ENCODE results near the gene INKA2. TPM values are rescaled to one million over a fixed set of nuclear protein-coding genes. Genes with fewer than 3 reads are reported as not detected.

INKA2 gene
- polyA plus RNA-seq, 1 donor, result 2.2 TPM

DNA sequence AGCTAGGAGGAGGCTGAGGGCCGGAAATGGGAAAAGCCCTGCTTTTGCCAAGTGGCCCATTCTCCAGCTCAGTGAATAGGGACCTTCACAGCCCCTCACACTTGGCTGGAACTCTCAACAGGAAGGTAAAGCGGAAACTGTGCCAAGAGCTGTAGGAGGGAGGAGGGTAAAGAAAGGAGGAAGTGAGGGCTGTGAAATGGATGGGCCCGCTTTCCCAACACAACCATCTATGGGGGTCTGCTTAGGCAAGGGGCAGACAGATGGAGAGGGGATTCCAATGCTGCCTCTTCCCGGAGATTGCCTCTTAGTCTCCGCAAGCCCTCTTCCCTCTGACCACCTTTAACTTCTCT is 5.2 kb downstream of the INKA2 start:
- DNase-seq, result no peak

DNA sequence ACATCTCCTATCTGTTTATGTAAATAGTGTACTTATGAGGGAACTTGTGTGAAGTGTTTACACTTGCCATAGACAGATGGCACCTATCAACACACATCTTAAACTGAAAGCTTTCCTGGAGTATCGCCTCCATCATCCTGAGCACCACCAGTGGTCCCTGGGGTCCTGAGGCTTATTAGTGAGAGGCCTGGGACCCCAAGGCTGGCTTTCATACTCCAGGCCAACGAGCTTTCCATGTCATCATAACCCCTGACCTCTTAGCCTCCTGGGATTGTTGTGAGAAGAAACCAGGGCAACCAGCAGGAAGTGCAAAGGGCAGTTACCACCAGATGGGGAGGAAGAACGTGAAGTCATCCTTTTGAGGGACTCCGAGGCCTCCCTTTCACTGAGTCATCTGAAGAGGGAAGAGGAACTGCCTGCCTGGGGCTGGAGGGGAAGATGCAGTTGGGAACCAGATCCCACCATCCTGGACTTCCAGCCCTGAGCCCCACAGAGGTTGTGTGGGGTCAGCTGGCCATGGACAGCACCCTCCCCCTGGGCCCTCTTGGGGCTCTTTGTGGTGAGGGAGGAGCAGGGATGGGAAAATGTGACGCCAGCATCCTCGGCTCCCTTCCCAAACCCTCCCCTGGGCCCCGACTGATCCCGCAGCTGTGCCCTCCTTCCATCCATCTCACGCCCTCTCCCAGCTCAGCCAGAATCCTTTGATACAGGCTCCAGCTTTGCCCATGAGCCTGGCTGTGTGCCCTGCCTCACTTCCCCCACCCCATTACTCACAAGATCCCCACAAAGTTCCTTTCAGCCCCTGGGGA is 5.8 kb downstream of the INKA2 start:
- DNase-seq, result no peak

DNA sequence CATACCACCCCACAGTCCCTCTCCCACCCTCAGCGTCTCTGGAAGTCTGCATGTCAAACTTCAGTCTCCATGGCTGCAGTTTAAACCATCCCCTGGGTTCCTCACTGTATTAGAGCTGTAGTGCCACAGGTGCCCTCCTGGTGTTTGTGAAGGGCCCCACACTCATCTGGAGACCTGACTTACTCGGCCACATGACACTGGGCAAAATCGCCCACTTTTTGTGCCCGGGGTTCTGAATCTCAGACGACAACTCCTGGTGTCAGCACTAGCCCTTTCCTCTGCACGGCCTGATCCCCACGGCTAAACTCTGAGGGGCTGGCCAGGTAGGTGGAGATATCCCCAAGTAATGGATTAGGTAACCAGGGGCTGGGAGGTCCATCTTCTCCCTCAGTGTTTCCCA is 6.5 kb downstream of the INKA2 start:
- no peak for DNase-seq

- no peak for DNase-seq
These were observed 7.2 kb downstream of the INKA2 start for GRCh38 chr1:111731956-111732355.

DNA sequence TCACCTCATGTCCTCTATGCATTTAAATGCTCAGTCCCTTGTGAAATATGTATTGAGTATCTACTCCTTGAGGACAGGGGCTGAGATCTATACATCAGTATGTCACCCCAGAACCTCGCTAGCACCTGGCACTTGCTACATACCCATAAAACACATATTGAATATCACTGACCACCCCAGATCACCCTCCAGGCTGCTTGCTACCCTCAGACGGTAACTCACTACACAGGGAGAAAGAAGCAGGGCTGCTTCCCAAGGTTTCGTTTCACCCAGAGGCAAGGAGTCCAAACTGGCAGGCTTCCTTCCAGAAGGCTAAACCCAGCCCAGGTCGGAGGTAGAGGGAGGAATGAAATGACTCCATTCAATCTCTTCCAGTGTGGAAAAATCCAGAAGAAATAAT is 8.5 kb downstream of the INKA2 start:
- DNase-seq, result no peak

DNA sequence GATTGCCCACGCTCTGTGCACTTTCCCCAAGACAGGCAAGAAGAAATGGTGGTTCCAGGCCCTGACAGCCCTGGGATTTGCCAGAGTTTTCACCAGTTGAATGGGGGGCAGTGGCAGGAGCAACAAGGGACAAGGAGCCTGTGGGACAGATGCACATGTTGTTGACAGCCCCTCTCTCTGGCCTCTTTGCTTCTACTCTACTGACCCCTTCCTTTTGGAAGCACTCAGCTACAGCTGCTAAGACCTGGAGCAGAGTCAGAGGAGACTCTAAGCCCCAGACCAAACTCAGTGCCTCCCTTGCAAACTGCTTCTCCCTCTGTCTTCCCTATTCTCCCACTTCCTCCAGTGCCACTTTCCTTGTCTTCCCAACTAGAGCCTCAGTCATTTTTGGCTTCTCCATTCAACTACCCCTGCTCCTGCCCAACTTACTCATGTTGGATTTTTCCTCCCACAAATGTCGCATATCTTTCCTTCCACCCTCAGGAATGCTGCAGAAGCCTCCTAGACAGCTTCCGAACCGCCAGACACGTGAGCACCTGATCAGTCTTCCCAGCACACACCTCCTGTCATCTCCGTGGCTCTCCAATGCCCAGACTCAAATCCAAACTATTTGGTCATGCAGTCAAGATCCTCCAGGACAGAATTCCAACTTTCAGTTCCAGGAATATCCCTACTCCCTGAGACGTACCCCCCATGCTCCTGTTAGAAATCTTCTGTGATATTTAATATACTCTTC is 9.1 kb downstream of the INKA2 start:
- no peak for DNase-seq

GRCh38 chr1:111729271-111729921 is 9.8 kb downstream of the INKA2 start:
- DNase-seq, result no peak

GRCh38 chr1:111727056-111727455 is 12.1 kb downstream of the INKA2 start:
- DNase-seq, result no peak

DNA sequence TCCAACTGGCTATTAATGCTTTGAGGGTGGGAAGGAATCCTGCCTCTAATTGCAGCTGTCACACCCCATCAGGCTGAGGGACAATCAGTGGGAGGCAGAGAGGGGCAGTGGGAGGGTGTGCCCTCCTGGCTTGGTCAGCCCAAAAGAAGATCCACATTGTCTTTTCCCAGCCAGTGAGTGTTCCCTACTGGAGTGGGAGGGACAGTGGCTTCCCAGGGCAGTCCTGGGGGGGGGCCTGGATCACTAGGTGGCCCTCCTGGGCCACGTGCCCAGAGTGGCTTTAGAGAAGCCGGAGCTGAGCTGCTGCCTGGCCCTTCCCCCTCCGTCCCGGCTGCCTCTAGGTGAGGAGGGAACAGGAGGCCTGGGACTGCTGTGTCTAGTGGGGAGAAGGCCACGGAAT is 14.0 kb downstream of the INKA2 start:
- DNase-seq, result no peak

DNA sequence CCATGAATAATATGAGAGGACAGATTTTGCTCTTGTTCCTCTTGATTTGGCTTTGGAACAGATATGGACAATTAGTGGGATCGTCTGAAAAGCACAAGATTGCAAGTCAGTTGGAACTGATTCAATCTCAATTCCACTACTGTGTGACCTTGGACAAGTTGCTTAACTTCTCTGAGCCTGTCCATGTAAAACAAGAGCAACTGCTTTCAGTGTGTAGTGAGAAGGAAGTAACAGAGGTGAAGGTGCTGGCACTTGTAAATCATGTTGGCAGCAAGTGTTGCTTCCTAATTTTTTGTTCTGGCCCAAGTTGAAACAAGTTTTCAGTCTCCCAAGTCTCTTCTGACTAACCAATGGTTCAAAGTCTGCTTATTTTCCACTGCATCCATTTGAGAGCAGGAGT is 15.3 kb downstream of the INKA2 start:
- DNase-seq, result no peak

GRCh38 chr1:111723091-111723806 is 15.9 kb downstream of the INKA2 start:
- no peak for DNase-seq

DNA sequence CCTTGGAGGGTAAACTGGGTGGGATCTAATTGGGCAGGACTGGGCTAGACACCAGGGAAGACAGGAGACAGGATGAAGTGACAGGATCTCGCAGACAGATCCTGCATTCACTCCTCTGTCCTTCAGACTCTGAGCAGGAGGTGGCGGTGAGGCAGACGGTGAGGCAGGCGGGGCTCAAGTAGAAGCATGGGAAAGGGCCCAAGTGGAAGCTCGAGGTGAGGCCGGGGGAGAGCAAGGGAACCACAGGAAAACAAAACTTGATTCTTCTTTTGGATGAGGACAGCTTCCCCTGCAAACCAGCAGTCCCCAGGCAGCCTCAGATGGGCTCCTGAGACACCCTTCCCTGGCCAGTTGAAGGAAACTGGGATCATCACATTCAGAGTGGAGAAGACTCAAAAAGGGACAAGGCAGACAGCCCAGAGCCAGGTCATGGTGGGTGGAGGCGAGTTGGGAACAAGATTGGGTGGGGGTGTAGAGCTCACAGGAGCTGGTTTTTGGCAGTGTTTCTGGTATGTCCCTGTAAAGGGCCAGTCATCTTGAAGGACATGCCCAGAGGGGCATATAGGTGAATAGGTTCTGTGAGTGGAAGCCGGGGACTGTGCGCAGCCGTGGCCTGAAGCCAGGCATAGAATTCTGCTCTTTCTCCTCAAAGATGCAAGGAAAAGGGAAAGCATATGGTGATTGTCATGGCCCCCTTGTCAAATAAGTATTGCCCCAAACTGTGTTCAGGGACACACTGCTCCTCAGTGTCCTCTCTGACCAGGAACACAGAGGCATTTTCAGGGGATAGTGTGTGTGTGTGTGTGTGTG is 18.0 kb downstream of the INKA2 start:
- no peak for DNase-seq

- no peak for DNase-seq
These were observed 18.8 kb downstream of the INKA2 start for GRCh38 chr1:111720274-111720976.

DNA sequence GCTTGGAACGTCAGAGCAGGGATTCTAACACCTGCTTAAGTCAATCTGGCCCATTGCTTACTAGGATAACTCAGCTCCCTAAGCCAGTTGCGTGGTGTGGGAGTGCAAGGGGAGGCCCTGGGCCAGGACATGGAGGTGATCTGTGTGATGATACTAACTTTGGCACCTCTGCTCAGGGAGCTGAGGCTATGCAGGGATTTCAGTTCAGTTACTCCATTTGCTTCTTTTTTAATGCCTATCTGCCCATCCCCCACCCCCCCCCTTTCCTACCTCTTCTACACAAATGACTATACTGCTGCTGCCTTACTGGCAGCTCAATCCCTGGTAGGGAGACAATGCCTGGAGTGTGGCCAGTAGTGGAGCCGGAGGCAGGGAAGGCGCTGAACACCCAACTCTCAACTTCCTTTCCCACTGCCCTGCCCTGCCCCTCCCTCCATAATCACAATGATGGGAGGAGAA is 19.5 kb downstream of the INKA2 start:
- DNase-seq, result no peak

GRCh38 chr1:111719135-111719534 is 20.1 kb downstream of the INKA2 start:
- DNase-seq, result no peak

DNA sequence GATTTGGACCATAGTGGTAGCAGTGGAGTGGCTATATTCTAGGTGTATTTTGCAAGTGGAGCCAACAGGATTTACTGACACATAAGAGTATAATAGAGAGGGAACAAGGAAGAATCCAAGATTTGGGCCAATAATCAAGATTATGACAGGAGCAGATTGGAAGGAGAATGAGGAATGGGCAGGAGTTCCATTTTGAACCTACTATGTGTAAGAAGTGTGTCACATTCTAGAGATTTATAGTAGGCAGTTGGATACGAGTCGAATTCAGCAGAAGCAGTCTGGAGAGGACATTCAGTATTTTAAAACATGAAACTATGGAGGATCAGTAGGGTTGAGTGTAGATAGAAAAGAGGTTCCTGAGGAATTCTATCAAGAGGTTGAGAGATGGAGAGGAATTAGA is 21.7 kb downstream of the INKA2 start:
- no peak for DNase-seq

DNA sequence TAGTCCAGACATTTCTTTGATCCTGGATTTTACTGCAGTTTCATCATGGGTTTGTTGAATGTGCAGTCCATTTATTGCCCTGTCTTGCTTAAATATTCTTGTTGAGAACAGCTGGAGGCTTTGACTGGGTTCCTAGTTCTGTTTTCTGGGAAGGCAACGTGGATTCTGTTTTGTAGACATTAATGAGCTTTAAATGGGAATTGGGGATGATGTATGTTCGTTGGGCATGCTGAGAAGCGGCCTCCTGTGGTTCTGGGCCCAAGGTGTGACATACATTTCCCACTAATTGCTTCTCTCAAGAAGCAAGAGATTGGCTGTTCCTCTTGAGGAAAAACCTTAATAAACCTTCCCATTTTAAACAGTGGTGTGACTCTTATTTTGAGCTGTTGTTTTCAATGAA is 22.9 kb downstream of the INKA2 start:
- DNase-seq, result no peak

DNA sequence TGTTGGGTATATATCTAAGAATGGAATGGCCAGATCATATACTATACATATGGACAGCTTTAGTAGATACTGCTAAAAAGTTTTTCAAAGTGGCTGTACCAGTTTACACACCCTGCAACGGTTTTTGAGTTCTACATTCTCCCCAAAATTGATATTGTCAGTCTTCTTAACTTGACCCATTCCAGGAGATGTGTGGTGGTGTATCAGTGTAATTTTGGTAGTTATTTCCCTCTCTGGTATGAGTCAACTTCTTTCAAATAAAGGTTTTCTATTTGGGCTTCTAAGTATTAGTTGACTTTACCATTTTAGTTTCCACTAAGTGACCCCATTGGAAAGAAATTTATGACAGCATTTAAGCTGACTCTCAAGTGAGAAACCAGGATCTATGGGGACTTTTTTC is 29.2 kb downstream of the INKA2 start:
- DNase-seq, result no peak

DNA sequence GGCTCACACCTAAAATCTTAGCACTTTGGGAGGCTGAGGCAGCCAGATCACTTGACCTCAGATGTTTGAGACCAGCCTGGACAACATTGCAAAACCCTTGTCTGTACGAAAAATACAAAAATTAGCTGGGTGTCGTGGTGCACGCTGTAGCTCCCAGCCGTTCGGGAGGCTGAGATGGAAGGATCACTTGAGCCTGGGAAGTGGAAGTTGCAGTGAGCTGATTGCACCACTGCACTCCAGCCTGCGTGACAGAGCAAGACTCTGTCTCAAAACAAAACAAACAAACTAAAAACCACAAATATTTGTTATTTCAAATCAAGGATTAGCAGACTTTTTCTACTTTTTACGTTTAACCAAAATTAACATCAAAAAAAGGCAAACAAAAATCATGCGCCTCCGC is 31.3 kb downstream of the INKA2 start:
- DNase-seq, result no peak

- no peak for DNase-seq
These were observed 32.3 kb downstream of the INKA2 start for GRCh38 chr1:111706921-111707320.

DNA sequence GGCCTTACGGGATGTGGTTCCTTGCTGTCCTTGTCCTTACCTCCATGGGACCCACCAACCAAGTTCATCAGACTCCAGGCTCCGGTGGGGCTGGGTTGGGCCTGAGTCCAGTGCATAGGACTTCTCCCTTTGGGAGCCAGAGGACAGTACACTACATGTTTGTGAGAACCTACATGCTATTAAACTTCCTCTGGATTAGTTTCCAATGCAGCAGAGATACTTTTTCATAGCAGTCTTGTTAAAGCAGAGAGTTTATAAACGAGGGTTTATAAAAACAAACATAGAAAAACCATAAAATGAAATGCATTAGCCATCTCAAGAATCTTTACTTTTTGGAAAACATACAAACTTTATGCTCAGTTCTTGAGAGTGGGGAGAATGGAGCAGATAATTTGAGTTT is 33.4 kb downstream of the INKA2 start:
- DNase-seq, result no peak

Measured in left kidney (tissue), 2 donors.